Esophagus (tissue), 2 donors: ENCODE data around the gene HNMT. TPM values are rescaled to one million over a fixed set of nuclear protein-coding genes. Genes with fewer than 3 reads are reported as not detected.

Experiments
- H3K27ac ChIP-seq, 2 donors: one replicate each; pipeline ENCODE4 v1.5.1; 2013; ENCODE audit warnings: low read depth in 2 of 2, mild to moderate bottlenecking in 2 of 2, inconsistent platforms in 1 of 2, low read length in 1 of 2, moderate library complexity in 1 of 2
- H3K27me3 ChIP-seq, 2 donors: one replicate each; pipeline ENCODE4 v1.6.1; 2013; ENCODE audit warnings: low read length in 2 of 2, control low read depth in 1 of 2, mild to moderate bottlenecking in 1 of 2; ENCODE audit not compliant: insufficient read depth in 2 of 2, control insufficient read depth in 1 of 2
- H3K36me3 ChIP-seq, 2 donors: one replicate each; pipeline ENCODE4 v1.6.1; 2013; ENCODE audit warnings: low read length in 1 of 2; ENCODE audit not compliant: control insufficient read depth in 2 of 2, insufficient read depth in 2 of 2
- H3K4me1 ChIP-seq, 2 donors: one replicate each; pipeline ENCODE4 v1.6.1; 2013; ENCODE audit warnings: low read length in 1 of 2; ENCODE audit not compliant: control insufficient read depth in 2 of 2, insufficient read depth in 2 of 2
- H3K4me3 ChIP-seq, 2 donors: one replicate each; pipeline ENCODE4 v1.5.1; 2013; ENCODE audit warnings: low read length in 2 of 2, mild to moderate bottlenecking in 2 of 2, low read depth in 1 of 2, moderate library complexity in 1 of 2
- H3K9me3 ChIP-seq, 2 donors: one replicate each; pipeline ENCODE4 v1.6.1; 2013; ENCODE audit warnings: mild to moderate bottlenecking in 2 of 2, low read depth in 1 of 2, low read length in 1 of 2, moderate library complexity in 1 of 2; ENCODE audit not compliant: control insufficient read depth in 2 of 2, insufficient read depth in 1 of 2
- WGBS, 2 donors: extraction: QIAGEN DNeasy Blood & Tissue Kit; methylation state at CpG; one replicate each; pipeline ENCODE4 v1.1.7; 2013; 5-methylcytosine and 5-hydroxymethylcytosine counted together
- polyA plus RNA-seq, 2 donors: library from polyadenylated mRNA; stranded (reverse); fragments of 200-250 nt; gene quantifications; one replicate each; pipeline ENCODE4 v1.2.3, GENCODE V29; 2013
- donor health status: healthy with polysubstance abuse.
- donor health status: Bipolar disorder and iron deficiency.

Gene HNMT
- polyA plus RNA-seq, 2 donors: 12.3 to 16.4 TPM

GRCh38 chr2:137935591-137935990 is 28.7 kb upstream of the HNMT start:
- no peaks in the 10 kb centered on the region for H3K4me1 ChIP-seq
- H3K4me3 ChIP-seq: no peak overlapping the region
- WGBS, 2 donors: 38 to 50% methylated on average over 1 of the region's 1 CpG
- no peaks in the 10 kb centered on the region for H3K9me3 ChIP-seq
- no peak overlapping the region for H3K27ac ChIP-seq
- H3K36me3 ChIP-seq: no peaks in the 10 kb centered on the region
- no peaks in the 10 kb centered on the region for H3K27me3 ChIP-seq

GRCh38 chr2:137937246-137937645 is 27.0 kb upstream of the HNMT start:
- Histone ChIP-seq H3K27ac (no peak overlapping the region), H3K36me3 (no peaks in the 10 kb centered on the region), H3K4me1 (no peaks in the 10 kb centered on the region), H3K4me3 (no peak overlapping the region), H3K9me3 (no peaks in the 10 kb centered on the region), H3K27me3 (no peaks in the 10 kb centered on the region)
- 82 to 94% methylated on average over 4 of the region's 4 CpGs for WGBS, 2 donors

- H3K9me3 ChIP-seq: no peaks in the 10 kb centered on the region
- no peak overlapping the region for H3K27ac ChIP-seq
- no peaks in the 10 kb centered on the region for H3K4me1 ChIP-seq
- H3K4me3 ChIP-seq: no peak overlapping the region
- no peaks in the 10 kb centered on the region for H3K36me3 ChIP-seq
- no peaks in the 10 kb centered on the region for H3K27me3 ChIP-seq
- 60 to 69% methylated on average over 3 of the region's 3 CpGs for WGBS, 2 donors
Observed at GRCh38 chr2:137937778-137938177, 26.5 kb upstream of the HNMT start.

GRCh38 chr2:137938204-137938603 is 26.1 kb upstream of the HNMT start:
- no peaks in the 10 kb centered on the region for H3K9me3 ChIP-seq
- no peaks in the 10 kb centered on the region for H3K27me3 ChIP-seq
- 61 to 72% methylated on average over 4 of the region's 4 CpGs for WGBS, 2 donors
- no peaks in the 10 kb centered on the region for H3K36me3 ChIP-seq
- H3K27ac ChIP-seq: no peak overlapping the region
- H3K4me3 ChIP-seq: no peak overlapping the region
- no peaks in the 10 kb centered on the region for H3K4me1 ChIP-seq

- 88 to 90% methylated on average over 1 of the region's 1 CpG for WGBS, 2 donors
- Histone ChIP-seq H3K4me3 (no peak overlapping the region), H3K36me3 (no peaks in the 10 kb centered on the region), H3K4me1 (no peaks in the 10 kb centered on the region), H3K27ac (no peak overlapping the region), H3K9me3 (no peaks in the 10 kb centered on the region), H3K27me3 (no peaks in the 10 kb centered on the region)
Observed at GRCh38 chr2:137939026-137939425, 25.2 kb upstream of the HNMT start.

GRCh38 chr2:137940154-137940553 is 24.1 kb upstream of the HNMT start:
- WGBS, 2 donors: 89 to 90% methylated on average over 4 of the region's 4 CpGs
- no peak overlapping the region for H3K27ac ChIP-seq
- no peaks in the 10 kb centered on the region for H3K27me3 ChIP-seq
- H3K36me3 ChIP-seq: no peaks in the 10 kb centered on the region
- H3K9me3 ChIP-seq: no peaks in the 10 kb centered on the region
- no peaks in the 10 kb centered on the region for H3K4me1 ChIP-seq
- no peak overlapping the region for H3K4me3 ChIP-seq

GRCh38 chr2:137942037-137942832 is 22.0 kb upstream of the HNMT start:
- H3K36me3 ChIP-seq: no peaks in the 10 kb centered on the region
- H3K27ac ChIP-seq: no peak overlapping the region
- no peak overlapping the region for H3K4me3 ChIP-seq
- 61 to 69% methylated on average over 3 of the region's 3 CpGs for WGBS, 2 donors
- H3K9me3 ChIP-seq: no peaks in the 10 kb centered on the region
- H3K4me1 ChIP-seq: no peaks in the 10 kb centered on the region
- no peaks in the 10 kb centered on the region for H3K27me3 ChIP-seq

- no peaks in the 10 kb centered on the region for H3K27me3 ChIP-seq
- no peaks in the 10 kb centered on the region for H3K36me3 ChIP-seq
- no peak overlapping the region for H3K4me3 ChIP-seq
- H3K27ac ChIP-seq: no peak overlapping the region
- 68 to 74% methylated on average over 6 of the region's 6 CpGs for WGBS, 2 donors
- H3K4me1 ChIP-seq: no peaks in the 10 kb centered on the region
- H3K9me3 ChIP-seq: no peaks in the 10 kb centered on the region
Observed at GRCh38 chr2:137942833-137943677, 21.2 kb upstream of the HNMT start.

GRCh38 chr2:137943678-137944347 is 20.5 kb upstream of the HNMT start:
- H3K4me3 ChIP-seq: no peak overlapping the region
- WGBS, 2 donors: 98% methylated on average over 2 of the region's 2 CpGs

More at GRCh38 chr2:137943678-137944347, 20.5 kb upstream of the HNMT start:
- Histone ChIP-seq H3K27ac (no peak overlapping the region), H3K4me1 (no peaks in the 10 kb centered on the region), H3K27me3 (no peaks in the 10 kb centered on the region), H3K36me3 (no peaks in the 10 kb centered on the region), H3K9me3 (no peaks in the 10 kb centered on the region)
